A673 (cell line): ENCODE results near the gene PGP. TPM values are rescaled to one million over a fixed set of nuclear protein-coding genes. Genes with fewer than 3 reads are reported as not detected.

ENCODE experiments used
- BruUV-seq: library from RNA; stranded (reverse); fragments of 400-500 nt; replicated peaks from 2 replicates; lab custom pipeline; 2021; lab: Mats Ljungman, UMichigan
- CTCF ChIA-PET: fragments of 300-600 bp; sonication (Branson Sonifier 250); formaldehyde crosslinking; loops from one replicate; lab custom pipeline; 2022; ENCODE audit warnings: antibody characterized with exemption; lab: Charles Lee
- POLR2A ChIA-PET: fragments of 300-600 bp; sonication (Branson Sonifier 250); formaldehyde crosslinking; loops from one replicate; lab custom pipeline; 2022; ENCODE audit warnings: antibody characterized with exemption; ENCODE audit not compliant: low non-redundant PET; lab: Charles Lee
- DNase-seq: peaks from one replicate; pipeline ENCODE4 v3.0.0-alpha.2; 2015; ENCODE audit warnings: low spot score
- H3K27ac ChIP-seq: fragments of 200-600 bp; sonication (generic); 2 replicates; pipeline ENCODE4 v1.5.1; 2016; ENCODE audit warnings: mixed run types, low read depth, mild to moderate bottlenecking, mixed read lengths, antibody characterized with exemption, low read length; ENCODE audit not compliant: poor library complexity, severe bottlenecking
- H3K27me3 ChIP-seq: fragments of 200-600 bp; sonication (generic); replicated peaks from 2 replicates; pipeline ENCODE4 v1.6.1; 2017; ENCODE audit warnings: mixed run types, low read depth, mild to moderate bottlenecking, mixed read lengths, antibody characterized with exemption, low read length; ENCODE audit not compliant: insufficient read depth, poor library complexity
- H3K36me3 ChIP-seq: fragments of 200-600 bp; sonication (generic); 2 replicates; pipeline ENCODE4 v1.6.1; 2016; ENCODE audit warnings: mixed run types, mild to moderate bottlenecking, mixed read lengths, antibody characterized with exemption, low read length; ENCODE audit not compliant: insufficient read depth, poor library complexity, severe bottlenecking
- H3K4me1 ChIP-seq: fragments of 200-600 bp; sonication (generic); 2 replicates; pipeline ENCODE4 v1.6.1; 2017; ENCODE audit warnings: mixed run types, mild to moderate bottlenecking, mixed read lengths, antibody characterized with exemption, low read length; ENCODE audit not compliant: insufficient read depth, poor library complexity, severe bottlenecking
- H3K4me3 ChIP-seq: fragments of 200-600 bp; sonication (generic); 2 replicates; pipeline ENCODE4 v1.5.1; 2016; ENCODE audit warnings: low read depth, mixed run types, mild to moderate bottlenecking, mixed read lengths, low read length; ENCODE audit not compliant: poor library complexity, severe bottlenecking
- H3K9me3 ChIP-seq: fragments of 200-600 bp; sonication (generic); 2 replicates; pipeline ENCODE4 v1.6.1; 2016; ENCODE audit warnings: mixed run types, low read depth, mild to moderate bottlenecking, mixed read lengths, antibody characterized with exemption, low read length; ENCODE audit not compliant: poor library complexity, severe bottlenecking
- CTCF ChIP-seq: fragments of 300-800, 200-600 bp; sonication (generic); conservative IDR thresholded peaks from 2 replicates; pipeline ENCODE4 v1.5.1; 2017; ENCODE audit warnings: low read depth, mild to moderate bottlenecking, antibody characterized with exemption, low read length, moderate library complexity, mixed read lengths
- EZH2 ChIP-seq: fragments of 200-600 bp; sonication (generic); IDR thresholded peaks from 2 replicates; pipeline ENCODE4 v1.6.1; 2017; ENCODE audit warnings: borderline replicate concordance, low read depth, mild to moderate bottlenecking, mixed read lengths, antibody characterized with exemption, low read length; ENCODE audit not compliant: poor library complexity, severe bottlenecking
- intact Hi-C: fragments of 100-400 bp; cut with micrococcal nuclease; formaldehyde crosslinking; loops from one replicate; pipeline ENCODE4 v1.10.0; 2022; ENCODE audit not compliant: unreplicated experiment
- total RNA-seq: library from RNA; stranded (reverse); gene quantifications from 2 replicates; pipeline ENCODE4 v1.2.3, GENCODE V29; 2021

PGP gene
- total RNA-seq, 1 experiment from 2014 or later, result 26.5 TPM

DNA sequence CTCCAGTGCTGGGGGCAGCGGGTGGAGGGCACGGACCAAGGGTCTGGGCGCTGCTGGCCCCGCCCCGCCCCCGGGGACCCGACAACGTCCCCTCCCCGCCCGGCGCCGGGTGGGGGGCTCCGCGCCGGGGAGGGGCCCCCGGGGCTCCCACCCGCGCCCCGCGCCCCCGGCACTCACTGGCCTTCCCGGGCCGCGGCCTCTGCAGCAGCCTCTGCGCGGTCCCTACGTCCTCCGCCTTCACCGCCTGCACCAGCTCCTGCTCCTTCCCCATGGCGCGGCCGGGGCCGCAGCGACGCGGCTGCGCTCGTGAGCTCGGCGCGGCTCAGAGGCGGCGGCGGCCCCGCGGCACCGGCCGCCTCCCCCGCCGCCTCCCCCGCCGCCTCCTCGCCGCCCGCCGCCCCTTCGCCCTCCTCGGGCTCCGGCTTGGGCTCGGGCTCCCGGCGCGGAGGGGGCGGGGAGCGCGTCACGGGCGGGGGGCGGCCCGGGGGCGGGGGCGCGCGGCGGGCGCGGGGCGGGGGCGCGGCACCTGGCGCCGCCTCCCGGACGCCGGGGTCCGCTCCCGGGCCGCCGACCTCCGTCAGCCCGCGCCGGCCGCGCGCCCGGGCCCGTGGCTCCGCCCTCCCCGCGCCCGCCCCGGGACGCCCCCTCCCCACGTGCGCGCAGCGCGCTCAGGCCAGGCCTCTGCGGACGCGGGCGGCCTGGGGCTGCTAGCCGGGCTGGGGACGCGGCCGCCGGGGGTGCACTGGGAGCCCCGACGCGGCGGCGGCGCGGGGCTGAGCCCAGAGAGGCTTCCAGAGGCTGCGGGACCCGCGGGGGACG, 18.3 kb downstream of the PGP start, which contains the start of gene CASKIN1:
Gene CASKIN1 (minus strand): TSS at position 444 of the 819 bp plus-strand sequence. CDS start 173 bp downstream, at position 271.
- H3K36me3 ChIP-seq, result no peaks in the 10 kb centered on the region
- TF ChIP-seq CTCF, result no peak
- no peak for TF ChIP-seq EZH2
- H3K27me3 ChIP-seq, result peaks cover 26% of the 10 kb centered on the region
- ChIA-PET CTCF (no interaction called here), POLR2A (no interaction called here)
- BruUV-seq, result no TSS peak
- no peaks in the 10 kb centered on the region for H3K9me3 ChIP-seq
- peaks cover 7% of the 10 kb centered on the region for H3K4me1 ChIP-seq
- peak; percentile 52 for DNase-seq
- intact Hi-C loops, result no loop called here
- peak within 1 kb of the TSS; percentile 53 for H3K4me3 ChIP-seq
- H3K27ac ChIP-seq, result no peak within 1 kb of the TSS

- intact Hi-C loops, result no loop called here
- no peak overlapping the region for H3K27ac ChIP-seq
- TF ChIP-seq EZH2 (no peak), CTCF (no peak)
- peak overlapping the region; percentile 53 for H3K4me3 ChIP-seq
- DNase-seq, result no peak
- ChIA-PET POLR2A (no interaction called here), CTCF (interaction anchor here (0.6 kb wide), 1 partner anchor 169 kb away, joined by 3 read pairs; the partner anchor contains the start of gene NHERF2)
- no peaks in the 10 kb centered on the region for H3K36me3 ChIP-seq
- no peaks in the 10 kb centered on the region for H3K9me3 ChIP-seq
- peaks cover 26% of the 10 kb centered on the region for H3K27me3 ChIP-seq
- BruUV-seq, result no TSS peak
- peaks cover 7% of the 10 kb centered on the region for H3K4me1 ChIP-seq
Observed at GRCh38 chr16:2195322-2196161, 19.1 kb downstream of the PGP start.

DNA sequence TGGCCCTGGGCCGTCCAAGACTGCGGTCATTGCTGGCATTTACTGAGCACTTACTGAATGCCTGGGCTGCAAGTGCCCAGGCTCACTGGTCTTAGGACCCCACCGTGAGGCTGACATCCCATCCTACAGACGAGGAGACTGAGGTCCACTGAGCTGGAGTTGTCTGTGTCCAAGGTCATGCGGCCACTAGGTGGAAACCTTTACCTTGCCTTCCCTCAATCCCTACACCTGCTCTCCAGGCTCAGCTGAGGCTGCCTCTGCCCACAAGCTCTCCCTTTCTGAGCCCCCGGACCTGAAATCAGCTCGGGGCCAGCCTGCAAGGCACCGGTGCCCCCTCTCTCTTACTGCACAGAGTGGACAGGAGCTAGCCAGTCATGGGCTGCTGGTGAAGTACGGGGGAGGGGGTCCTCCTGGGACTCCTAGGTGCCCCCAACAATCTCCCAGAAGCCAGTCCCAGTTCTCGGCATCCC, 19.8 kb downstream of the PGP start:
- intact Hi-C loops, result no loop called here
- peak; percentile 48 for DNase-seq
- no peaks in the 10 kb centered on the region for H3K36me3 ChIP-seq
- no peak overlapping the region for H3K27ac ChIP-seq
- CTCF ChIA-PET, result interaction anchor here (0.6 to 1.1 kb wide), 2 partner anchors 13 to 168 kb away, joined by 3 read pairs; partner anchors contain the start of gene NHERF2
- no peak overlapping the region for H3K4me3 ChIP-seq
- H3K4me1 ChIP-seq, result peaks cover 7% of the 10 kb centered on the region
- no peaks in the 10 kb centered on the region for H3K9me3 ChIP-seq
- BruUV-seq, result no TSS peak
- peaks cover 26% of the 10 kb centered on the region for H3K27me3 ChIP-seq
- POLR2A ChIA-PET, result interaction anchor here (0.5 kb wide), 2 partner anchors 46 to 318 kb away, joined by 4 read pairs; no protein-coding TSS in a partner anchor
- no peak for TF ChIP-seq EZH2
- peak; percentile 38; the same call in 1 of the 2 replicates for TF ChIP-seq CTCF
